Mesenchymal stem cell (in vitro differentiated cells and primary cell): ENCODE results near the gene ASIC2.

Experiments
- DNase-seq: peaks from one replicate; pipeline ENCODE4 v3.0.0-alpha.2; 2013
- H2AFZ ChIP-seq: one replicate; pipeline ENCODE4 v1.6.1; 2013; ENCODE audit warnings: low read depth, mild to moderate bottlenecking, control low read depth, inconsistent platforms, low read length, moderate library complexity
- H2AK5ac ChIP-seq: 2 replicates; pipeline ENCODE4 v1.6.1; 2013; ENCODE audit warnings: low read length, moderate library complexity, mild to moderate bottlenecking, inconsistent platforms; ENCODE audit not compliant: severe bottlenecking
- H2BK120ac ChIP-seq: one replicate; pipeline ENCODE4 v1.6.1; 2013; ENCODE audit warnings: low read depth, mild to moderate bottlenecking, inconsistent platforms, low read length, moderate library complexity
- H2BK12ac ChIP-seq, 2 experiments: one replicate each; pipeline ENCODE4 v1.6.1; 2013; ENCODE audit warnings: inconsistent platforms in 2 of 2, low read length in 2 of 2, mild to moderate bottlenecking in 2 of 2, moderate library complexity in 2 of 2, control low read depth in 1 of 2
- H2BK15ac ChIP-seq: one replicate; pipeline ENCODE4 v1.6.1; 2013; ENCODE audit warnings: mild to moderate bottlenecking, low read depth, inconsistent platforms; ENCODE audit not compliant: poor library complexity, severe bottlenecking
- H2BK5ac ChIP-seq: 2 replicates; pipeline ENCODE4 v1.6.1; 2013; ENCODE audit warnings: low read depth, mild to moderate bottlenecking, low read length, control low read depth, inconsistent platforms; ENCODE audit not compliant: poor library complexity, severe bottlenecking
- H3K14ac ChIP-seq, 2 experiments: one replicate each; pipeline ENCODE4 v1.6.1; 2013; ENCODE audit warnings: inconsistent platforms in 2 of 2, low read length in 2 of 2, control low read depth in 1 of 2, mild to moderate bottlenecking in 1 of 2, moderate library complexity in 1 of 2
- H3K18ac ChIP-seq, 2 experiments: one replicate each; pipeline ENCODE4 v1.6.1; 2013; ENCODE audit warnings: inconsistent platforms in 2 of 2, low read length in 2 of 2, control low read depth in 1 of 2, low read depth in 1 of 2, mild to moderate bottlenecking in 1 of 2
- H3K23ac ChIP-seq, 2 experiments: one replicate each; pipeline ENCODE4 v1.6.1; 2013; ENCODE audit warnings: inconsistent platforms in 2 of 2, low read length in 2 of 2, mild to moderate bottlenecking in 2 of 2, moderate library complexity in 2 of 2, control low read depth in 1 of 2
- H3K27ac ChIP-seq: 2 replicates; pipeline ENCODE4 v1.5.1; 2013; ENCODE audit warnings: mild to moderate bottlenecking, moderate library complexity, low read length, control low read depth, inconsistent platforms; ENCODE audit not compliant: poor library complexity, severe bottlenecking
- H3K27me3 ChIP-seq, 2 experiments: 2 replicates each; pipeline versions ENCODE4 v1.6.1 to v1.7.0; 2013; ENCODE audit warnings: low read length in 2 of 2, mild to moderate bottlenecking in 2 of 2, moderate library complexity in 2 of 2, control low read depth in 1 of 2, inconsistent platforms in 1 of 2; ENCODE audit not compliant: control insufficient read depth in 1 of 2, insufficient read depth in 1 of 2
- H3K36me3 ChIP-seq, 2 experiments: 2 replicates each; pipeline versions ENCODE4 v1.6.1 to v1.7.0; 2013; ENCODE audit warnings: low read length in 2 of 2, control low read depth in 1 of 2, inconsistent platforms in 1 of 2, low read depth in 1 of 2, mild to moderate bottlenecking in 1 of 2; ENCODE audit not compliant: insufficient read depth in 2 of 2, control insufficient read depth in 1 of 2
- H3K4ac ChIP-seq, 2 experiments: one replicate each; pipeline ENCODE4 v1.6.1; 2013; ENCODE audit warnings: inconsistent platforms in 2 of 2, low read length in 2 of 2, mild to moderate bottlenecking in 2 of 2, moderate library complexity in 2 of 2, control low read depth in 1 of 2, low read depth in 1 of 2
- H3K4me1 ChIP-seq: 2 replicates; pipeline ENCODE4 v1.6.1; 2013; ENCODE audit warnings: low read depth, low read length, control low read depth; ENCODE audit not compliant: control insufficient read depth, insufficient read depth
- H3K4me2 ChIP-seq: 2 replicates; pipeline ENCODE4 v1.6.1; 2013; ENCODE audit warnings: low read length, mild to moderate bottlenecking, inconsistent platforms; ENCODE audit not compliant: poor library complexity, severe bottlenecking
- H3K4me3 ChIP-seq, 2 experiments: 2 replicates each; pipeline versions ENCODE4 v1.5.1 to v1.7.0; 2013; ENCODE audit warnings: low read length in 2 of 2, mild to moderate bottlenecking in 2 of 2, control low read depth in 1 of 2, low read depth in 1 of 2; ENCODE audit not compliant: insufficient read depth in 1 of 2
- H3K79me1 ChIP-seq: replicated peaks from 2 replicates; pipeline ENCODE4 v1.6.1; 2013; ENCODE audit warnings: mild to moderate bottlenecking, control low read depth, low read length, inconsistent platforms; ENCODE audit not compliant: poor library complexity, severe bottlenecking
- H3K9ac ChIP-seq: 2 replicates; pipeline ENCODE4 v1.7.0; 2013; ENCODE audit warnings: mild to moderate bottlenecking, low read length, moderate library complexity
- H3K9me3 ChIP-seq: 2 replicates; pipeline ENCODE4 v1.7.0; 2013; ENCODE audit warnings: mild to moderate bottlenecking, low read length; ENCODE audit not compliant: control insufficient read depth
- H4K8ac ChIP-seq: one replicate; pipeline ENCODE4 v1.6.1; 2013; ENCODE audit warnings: inconsistent platforms, mild to moderate bottlenecking, low read length, moderate library complexity
- H4K91ac ChIP-seq: one replicate; pipeline ENCODE4 v1.6.1; 2013; ENCODE audit warnings: mild to moderate bottlenecking, low read length, inconsistent platforms
- WGBS: methylation state at CpG from one replicate; pipeline ENCODE4 v1.1.7; 2013; ENCODE audit warnings: mixed read lengths; 5-methylcytosine and 5-hydroxymethylcytosine counted together

The ASIC2 gene

GRCh38 chr17:33072421-33073161 lies 220.5 kb downstream of the ASIC2 start:
- Histone ChIP-seq H3K4me2 (no peak overlapping the region), H3K4me3 (no peak overlapping the region), H3K4me1 (no peaks in the 10 kb centered on the region), H2BK5ac (no peak overlapping the region), H3K9me3 (peaks cover 3% of the 10 kb centered on the region), H2BK15ac (no peak overlapping the region), H2BK120ac (no peak overlapping the region), H3K36me3 (no peaks in the 10 kb centered on the region), H3K23ac (no peak overlapping the region), H3K14ac (no peak overlapping the region), H4K8ac (no peak overlapping the region), H3K79me1 (no peaks in the 10 kb centered on the region), H3K4ac (no peak overlapping the region), H2AFZ (no peak overlapping the region), H2BK12ac (no peak overlapping the region), H2AK5ac (no peak overlapping the region), H4K91ac (no peak overlapping the region), H3K27me3 (peaks cover 6 to 37% of the 10 kb centered on the region in 2 experiments), H3K9ac (peak overlapping the region; percentile 3), H3K27ac (no peak overlapping the region), H3K18ac (no peak overlapping the region)
- 77% methylated on average over 12 of the region's 12 CpGs for WGBS
- DNase-seq: peak; percentile 1

GRCh38 chr17:33071656-33072055 lies 221.4 kb downstream of the ASIC2 start:
- H3K36me3 ChIP-seq: no peaks in the 10 kb centered on the region
- H3K4me3 ChIP-seq: no peak overlapping the region
- H3K9ac ChIP-seq: no peak overlapping the region
- peaks cover 3% of the 10 kb centered on the region for H3K9me3 ChIP-seq
- no peaks in the 10 kb centered on the region for H3K4me1 ChIP-seq
- H3K79me1 ChIP-seq: no peaks in the 10 kb centered on the region
- no peak overlapping the region for H2AFZ ChIP-seq
- no peak for DNase-seq
- no peak overlapping the region for H2BK120ac ChIP-seq
- H2BK5ac ChIP-seq: no peak overlapping the region
- H3K27ac ChIP-seq: no peak overlapping the region
- H4K91ac ChIP-seq: no peak overlapping the region
- no peak overlapping the region for H3K18ac ChIP-seq
- H3K14ac ChIP-seq: no peak overlapping the region
- H3K4me2 ChIP-seq: no peak overlapping the region
- peaks cover 0 to 30% of the 10 kb centered on the region in 2 experiments for H3K27me3 ChIP-seq
- H2AK5ac ChIP-seq: no peak overlapping the region
- H3K4ac ChIP-seq: no peak overlapping the region
- H2BK15ac ChIP-seq: no peak overlapping the region
- H2BK12ac ChIP-seq: no peak overlapping the region
- no peak overlapping the region for H4K8ac ChIP-seq
- no peak overlapping the region for H3K23ac ChIP-seq

- Histone ChIP-seq H2AFZ (no peak overlapping the region), H3K18ac (no peak overlapping the region), H4K91ac (no peak overlapping the region), H3K79me1 (no peaks in the 10 kb centered on the region), H3K36me3 (no peaks in the 10 kb centered on the region), H2BK15ac (no peak overlapping the region), H2AK5ac (no peak overlapping the region), H3K27me3 (peaks cover 4 to 26% of the 10 kb centered on the region in 2 experiments), H3K23ac (no peak overlapping the region), H3K14ac (no peak overlapping the region), H4K8ac (no peak overlapping the region), H2BK12ac (no peak overlapping the region), H3K4me1 (no peaks in the 10 kb centered on the region), H3K4me3 (no peak overlapping the region), H2BK120ac (no peak overlapping the region), H3K9ac (no peak overlapping the region), H2BK5ac (no peak overlapping the region), H3K4me2 (no peak overlapping the region), H3K9me3 (no peaks in the 10 kb centered on the region), H3K4ac (no peak overlapping the region), H3K27ac (no peak overlapping the region)
- DNase-seq: no peak
- WGBS: 81% methylated on average over 2 of the region's 2 CpGs
Observed at GRCh38 chr17:33057564-33057963, 235.5 kb downstream of the ASIC2 start.

GRCh38 chr17:33056399-33057146 lies 236.5 kb downstream of the ASIC2 start:
- Histone ChIP-seq H3K9ac (no peak overlapping the region), H3K79me1 (no peaks in the 10 kb centered on the region), H2BK12ac (no peak overlapping the region), H4K8ac (no peak overlapping the region), H3K14ac (peak overlapping the region in 1 of 2 experiments; percentile 76), H3K4ac (no peak overlapping the region), H2BK120ac (no peak overlapping the region), H3K27me3 (peaks cover 8 to 34% of the 10 kb centered on the region in 2 experiments), H3K4me3 (no peak overlapping the region), H2BK5ac (no peak overlapping the region), H4K91ac (no peak overlapping the region), H3K4me2 (no peak overlapping the region), H2BK15ac (no peak overlapping the region), H2AK5ac (no peak overlapping the region), H3K27ac (no peak overlapping the region), H3K36me3 (no peaks in the 10 kb centered on the region), H3K9me3 (no peaks in the 10 kb centered on the region), H3K23ac (no peak overlapping the region), H3K18ac (no peak overlapping the region), H3K4me1 (no peaks in the 10 kb centered on the region), H2AFZ (no peak overlapping the region)
- no peak for DNase-seq
- WGBS: 78% methylated on average over 4 of the region's 4 CpGs
